Liver (tissue), 9 donors: ENCODE measurements around the gene SRGAP3. TPM values are rescaled to one million over a fixed set of nuclear protein-coding genes. Genes with fewer than 3 reads are reported as not detected.

Experiments
- DNase-seq: peaks from one replicate; pipeline ENCODE4 v3.0.0-alpha.2; 2017; ENCODE audit warnings: low spot score
- H3K27ac ChIP-seq, 2 donors: one replicate each; pipeline ENCODE4 v1.7.0; 2013; ENCODE audit warnings: inconsistent platforms in 2 of 2, low read length in 2 of 2, control low read depth in 1 of 2, low read depth in 1 of 2, mild to moderate bottlenecking in 1 of 2
- H3K27me3 ChIP-seq, 4 donors: one replicate each; pipeline versions ENCODE4 v1.6.1 to v1.7.0; 2013; ENCODE audit warnings: low read length in 3 of 4, inconsistent platforms in 1 of 4, mild to moderate bottlenecking in 1 of 4, moderate library complexity in 1 of 4; ENCODE audit not compliant: control insufficient read depth in 4 of 4, insufficient read depth in 4 of 4
- H3K36me3 ChIP-seq, 4 donors: one replicate each; pipeline versions ENCODE4 v1.6.1 to v1.7.0; 2013; ENCODE audit warnings: low read length in 3 of 4, mild to moderate bottlenecking in 3 of 4, low read depth in 1 of 4, moderate library complexity in 1 of 4; ENCODE audit not compliant: control insufficient read depth in 4 of 4, insufficient read depth in 3 of 4
- H3K4me1 ChIP-seq, 4 donors: one replicate each; pipeline versions ENCODE4 v1.6.1 to v1.7.0; 2013; ENCODE audit warnings: low read length in 3 of 4, mild to moderate bottlenecking in 3 of 4, moderate library complexity in 1 of 4; ENCODE audit not compliant: control insufficient read depth in 4 of 4, insufficient read depth in 4 of 4
- H3K4me3 ChIP-seq, 3 donors: one replicate each; pipeline versions ENCODE4 v1.6.1 to v1.7.0; 2013; ENCODE audit warnings: low read length in 3 of 3, control low read depth in 1 of 3, low read depth in 1 of 3, mild to moderate bottlenecking in 1 of 3
- H3K9ac ChIP-seq, 2 donors: one replicate each; pipeline ENCODE4 v1.7.0; 2013; ENCODE audit warnings: low read length in 2 of 2, mild to moderate bottlenecking in 2 of 2, moderate library complexity in 2 of 2, control low read depth in 1 of 2, low read depth in 1 of 2
- H3K9me3 ChIP-seq, 4 donors: one replicate each; pipeline versions ENCODE4 v1.6.1 to v1.7.0; 2013; ENCODE audit warnings: low read length in 3 of 4; ENCODE audit not compliant: control insufficient read depth in 4 of 4
- ATF3 ChIP-seq: IDR thresholded peaks from 2 replicates; pipeline ENCODE4 v1.6.1; 2016; ENCODE audit warnings: antibody characterized with exemption
- CTCF ChIP-seq: fragments of 150-350 bp; IDR thresholded peaks from 2 replicates; pipeline ENCODE4 v1.5.1; 2017; ENCODE audit warnings: improper control_type of control experiment, low read depth, low read length; ENCODE audit not compliant: missing input control
- EGR1 ChIP-seq, 2 donors: IDR thresholded peaks; 2 replicates each; pipeline ENCODE4 v1.6.1; 2016 to 2018; ENCODE audit warnings: antibody characterized with exemption in 2 of 2, low read depth in 2 of 2
- FOXA1 ChIP-seq: IDR thresholded peaks from 2 replicates; pipeline ENCODE4 v1.6.1; 2016; ENCODE audit warnings: antibody characterized with exemption
- FOXA2 ChIP-seq: IDR thresholded peaks from 2 replicates; pipeline ENCODE4 v1.6.1; 2016; ENCODE audit warnings: antibody characterized with exemption
- GABPA ChIP-seq, 2 donors: IDR thresholded peaks in 1 of 2; conservative IDR thresholded peaks in 1 of 2; 2 replicates each; pipeline ENCODE4 v1.6.1; 2016; ENCODE audit warnings: antibody characterized with exemption in 2 of 2, mild to moderate bottlenecking in 1 of 2, moderate library complexity in 1 of 2
- HNF4G ChIP-seq: IDR thresholded peaks from 2 replicates; pipeline ENCODE4 v1.6.1; 2016; ENCODE audit warnings: antibody characterized with exemption
- JUND ChIP-seq, 2 donors: IDR thresholded peaks; 2 replicates each; pipeline ENCODE4 v1.6.1; 2016; ENCODE audit warnings: antibody characterized with exemption in 2 of 2
- NR2F2 ChIP-seq: IDR thresholded peaks from 2 replicates; pipeline ENCODE4 v1.6.1; 2016; ENCODE audit warnings: antibody characterized with exemption
- RAD21 ChIP-seq, 2 donors: IDR thresholded peaks; 2 replicates each; pipeline ENCODE4 v1.6.1; 2016; ENCODE audit warnings: antibody characterized with exemption in 2 of 2, mild to moderate bottlenecking in 2 of 2
- REST ChIP-seq: IDR thresholded peaks from 2 replicates; pipeline ENCODE4 v1.6.1; 2016; ENCODE audit warnings: antibody characterized with exemption, mild to moderate bottlenecking
- RXRA ChIP-seq, 2 donors: IDR thresholded peaks; 2 replicates each; pipeline ENCODE4 v1.6.1; 2017 to 2018; ENCODE audit warnings: antibody characterized with exemption in 2 of 2, mild to moderate bottlenecking in 1 of 2
- SP1 ChIP-seq: IDR thresholded peaks from 2 replicates; pipeline ENCODE4 v1.6.1; 2018; ENCODE audit warnings: antibody characterized with exemption, mild to moderate bottlenecking
- TAF1 ChIP-seq: conservative IDR thresholded peaks from 2 replicates; pipeline ENCODE4 v1.6.1; 2016; ENCODE audit warnings: antibody characterized with exemption, mild to moderate bottlenecking
- YY1 ChIP-seq: IDR thresholded peaks from 2 replicates; pipeline ENCODE4 v1.6.1; 2016; ENCODE audit warnings: antibody characterized with exemption, mild to moderate bottlenecking
- ZBTB33 ChIP-seq: IDR thresholded peaks from 2 replicates; pipeline ENCODE4 v1.6.1; 2016; ENCODE audit warnings: antibody characterized with exemption
- WGBS: extraction: QIAGEN DNeasy Blood & Tissue Kit; methylation state at CpG from one replicate; pipeline ENCODE4 v1.1.7; 2013; 5-methylcytosine and 5-hydroxymethylcytosine counted together
- polyA plus RNA-seq, 2 donors: library from polyadenylated mRNA; stranded (reverse) in 1 of 2; unstranded in 1 of 2; fragments of 200-250 nt in 1 of 2; fragments of >200 nt in 1 of 2; fragmentation: Nextera tagmentation in 1 of 2; extraction: Ambion mirVana in 1 of 2; gene quantifications; one replicate each; pipeline versions ENCODE4 v1.2.1 to v1.2.3, GENCODE V29; 2013 to 2015
- total RNA-seq, 2 donors: library from RNA; depleted of rRNA; stranded (reverse); fragments of >200 nt; gene quantifications; one replicate each; pipeline ENCODE4 v1.2.3, GENCODE V29; 2014
- donor health status: healthy.
- donor health status: healthy.
- donor health status: healthy.
- donor health status: healthy.
- donor health status: healthy.

The SRGAP3 gene
- total and polyA plus RNA-seq, 4 donors, result 0.61 to 4.2 (median 1.6) TPM

- Histone ChIP-seq H3K4me3 (no peak overlapping the region), H3K27me3 (no peaks in the 10 kb centered on the region), H3K27ac (no peak overlapping the region), H3K4me1 (no peaks in the 10 kb centered on the region), H3K9ac (no peak overlapping the region), H3K9me3 (no peaks in the 10 kb centered on the region), H3K36me3 (peaks cover 0 to 2% (median 0%) of the 10 kb centered on the region in 4 donors)
- TF ChIP-seq SP1, result no peak
- TF ChIP-seq ATF3, result no peak
- TF ChIP-seq CTCF, result no peak
- TF ChIP-seq EGR1 (IDR thresholded peaks at IDR 0.05; ENCODE audit: low read depth in 2 of 2), result no peak
- TF ChIP-seq FOXA2, result no peak
- TF ChIP-seq RAD21 (IDR thresholded peaks at IDR 0.05), result no peak
- TF ChIP-seq NR2F2, result no peak
- TF ChIP-seq REST, result no peak
- TF ChIP-seq FOXA1, result no peak
- no peak for TF ChIP-seq RXRA (IDR thresholded peaks at IDR 0.05)
- WGBS, result 91% methylated on average over 4 of the region's 4 CpGs
- no peak for DNase-seq
Observed at GRCh38 chr3:8954938-8955763, 294.3 kb downstream of the SRGAP3 start.

GRCh38 chr3:8953313-8953712, 296.1 kb downstream of the SRGAP3 start:
- Histone ChIP-seq H3K36me3 (peaks cover 0 to 2% (median 0%) of the 10 kb centered on the region in 4 donors), H3K4me1 (no peaks in the 10 kb centered on the region), H3K27ac (no peak overlapping the region), H3K9ac (no peak overlapping the region), H3K4me3 (no peak overlapping the region), H3K27me3 (no peaks in the 10 kb centered on the region), H3K9me3 (no peaks in the 10 kb centered on the region)
- no peak for DNase-seq
- TF ChIP-seq TAF1, result no peak
- no peak for TF ChIP-seq GABPA (IDR thresholded peaks at IDR 0.05 in 1 of 2, conservative IDR thresholded peaks at IDR 0.05 in 1 of 2)
- no peak for TF ChIP-seq RXRA (IDR thresholded peaks at IDR 0.05)
- no peak for TF ChIP-seq FOXA2
- no peak for TF ChIP-seq YY1
- no peak for TF ChIP-seq FOXA1
- TF ChIP-seq JUND (IDR thresholded peaks at IDR 0.05), result no peak
- TF ChIP-seq ATF3, result no peak
- TF ChIP-seq SP1, result no peak
- TF ChIP-seq EGR1 (IDR thresholded peaks at IDR 0.05; ENCODE audit: low read depth in 2 of 2), result no peak
- TF ChIP-seq ZBTB33, result no peak
- no peak for TF ChIP-seq RAD21 (IDR thresholded peaks at IDR 0.05)
- no peak for TF ChIP-seq NR2F2
- no peak for TF ChIP-seq HNF4G
- no peak for TF ChIP-seq REST
